HG03175 (cell line): ENCODE results near the gene SARDH.

Experiments used
- ATAC-seq: cut with Tn5 transposase; IDR thresholded peaks from one replicate; pipeline ENCODE4 v1.9.1; 2021; ENCODE audit warnings: mild to moderate bottlenecking, moderate library complexity; ENCODE audit not compliant: unreplicated experiment

Gene SARDH

DNA sequence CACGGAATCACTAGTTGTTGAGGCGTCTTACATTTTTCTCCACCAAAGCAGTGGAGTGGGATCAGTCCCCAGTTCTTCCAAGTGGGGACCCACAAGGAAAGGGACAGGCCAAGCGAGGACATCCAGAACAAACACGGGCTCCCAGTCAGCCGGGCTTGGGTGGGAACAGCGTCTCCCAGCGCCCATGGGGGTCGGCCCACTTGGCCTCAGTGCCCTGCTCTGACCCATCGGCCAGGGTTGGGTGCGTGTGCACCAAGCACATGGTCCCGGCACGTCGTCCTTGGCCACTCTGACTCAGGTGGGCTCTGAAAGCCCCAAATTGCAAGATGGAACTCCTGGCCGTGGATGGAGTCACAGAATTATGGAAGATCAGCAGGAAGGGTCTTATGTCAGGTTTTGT, 64.1 kb downstream of the SARDH start:
- no peak for ATAC-seq

GRCh38 chr9:133673258-133673655, 64.9 kb downstream of the SARDH start:
- ATAC-seq = no peak

- no peak for ATAC-seq
Observed at GRCh38 chr9:133672503-133673257, 65.5 kb downstream of the SARDH start.

DNA sequence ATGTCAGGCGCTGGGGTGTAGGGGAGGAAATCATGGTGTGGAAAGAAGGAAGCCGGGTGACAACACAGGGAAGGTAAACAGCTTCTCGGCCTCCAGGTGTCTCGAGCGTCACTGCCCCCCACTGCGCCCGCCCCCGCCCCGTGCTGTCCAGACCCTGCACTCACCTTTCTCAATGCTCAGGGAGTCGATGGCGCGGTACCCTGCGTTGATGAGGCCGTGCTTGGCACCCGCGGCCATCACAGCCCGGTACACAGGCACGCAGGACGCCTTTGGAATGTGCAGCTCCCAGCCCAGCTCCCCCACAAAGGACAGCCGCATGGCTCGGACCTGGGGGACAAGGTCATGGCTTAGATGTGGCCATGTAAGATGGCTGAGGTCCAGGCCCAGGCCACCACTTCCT, 66.8 kb downstream of the SARDH start:
- no peak for ATAC-seq

GRCh38 chr9:133670466-133670865, 67.7 kb downstream of the SARDH start:
- no peak for ATAC-seq

DNA sequence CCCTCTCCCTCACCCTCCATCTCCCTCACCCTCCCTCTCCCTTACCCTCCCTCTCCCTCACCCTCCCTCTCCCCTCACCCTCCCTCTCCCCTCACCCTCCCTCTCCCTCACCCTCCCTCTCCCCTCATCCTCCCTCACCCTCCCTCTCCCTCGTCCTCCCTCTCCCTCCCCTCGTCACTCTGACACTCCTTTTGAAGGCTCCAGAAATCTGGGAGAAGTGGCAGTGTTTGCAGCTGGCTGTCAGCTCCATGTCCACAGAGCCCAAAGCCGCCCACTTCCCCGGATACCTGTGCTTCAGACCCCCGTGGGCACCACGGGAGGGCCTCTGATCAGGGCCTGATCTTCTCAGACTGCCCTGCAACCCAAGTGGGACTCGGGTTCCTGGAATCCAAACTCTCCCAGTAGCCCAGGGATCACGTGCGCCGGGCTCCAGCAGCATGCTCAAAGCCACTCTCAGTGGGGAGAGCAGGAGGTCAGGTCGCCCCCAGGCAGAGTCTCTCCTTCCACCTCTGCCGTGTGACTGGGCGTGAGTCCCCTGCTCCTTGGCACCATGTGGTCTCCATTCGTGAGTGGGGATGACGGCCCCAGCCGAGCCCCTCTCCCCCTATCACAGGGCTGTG, 68.9 kb downstream of the SARDH start:
- no peak for ATAC-seq

- ATAC-seq = no peak
Observed at GRCh38 chr9:133667759-133668450, 70.2 kb downstream of the SARDH start.

- no peak for ATAC-seq
Observed at GRCh38 chr9:133666845-133667244, 71.3 kb downstream of the SARDH start.

DNA sequence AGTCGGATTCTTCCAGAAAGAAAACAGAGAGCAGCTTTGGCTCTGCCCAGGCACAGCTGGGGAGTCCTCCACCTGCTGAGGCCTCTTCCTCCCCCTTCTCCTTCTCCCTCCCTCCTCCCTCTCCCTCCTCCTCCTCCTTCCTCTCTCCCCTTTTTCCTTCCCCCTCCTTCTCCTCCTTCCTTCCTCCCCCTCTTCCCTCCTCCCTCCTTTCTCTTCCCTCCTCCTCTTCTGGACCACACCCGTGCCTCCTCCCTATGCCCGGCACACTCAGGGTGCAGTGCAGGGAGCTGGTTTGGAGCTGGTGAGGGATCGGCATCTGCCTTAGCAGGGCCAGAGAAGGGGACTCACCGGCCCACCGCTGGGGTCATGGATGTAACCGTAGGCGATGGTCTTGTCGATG, 71.8 kb downstream of the SARDH start:
- ATAC-seq = no peak

DNA sequence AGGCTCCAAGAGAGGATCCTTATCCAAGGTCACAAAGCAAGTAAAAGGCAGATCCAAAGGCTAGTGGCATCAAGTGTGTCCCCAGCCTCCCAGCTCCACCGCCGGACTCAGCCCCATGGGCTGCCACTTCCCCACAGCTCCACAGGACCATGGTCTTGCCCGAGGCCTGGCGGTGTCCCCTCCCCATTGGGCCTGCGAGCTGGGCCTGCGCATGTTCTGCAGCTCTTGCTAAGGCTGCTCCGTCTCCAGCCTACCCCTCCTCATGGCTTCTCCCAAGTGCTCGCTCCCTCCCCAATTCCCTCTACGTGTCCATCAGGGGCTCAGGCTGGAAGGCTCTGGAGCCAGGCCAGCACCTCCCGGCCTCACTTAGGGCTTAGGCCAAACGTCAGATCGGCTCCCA, 72.6 kb downstream of the SARDH start:
- ATAC-seq = no peak

- no peak for ATAC-seq
Observed at GRCh38 chr9:133665096-133665495, 73.1 kb downstream of the SARDH start.

GRCh38 chr9:133664173-133665050, 73.7 kb downstream of the SARDH start:
- no peak for ATAC-seq

DNA sequence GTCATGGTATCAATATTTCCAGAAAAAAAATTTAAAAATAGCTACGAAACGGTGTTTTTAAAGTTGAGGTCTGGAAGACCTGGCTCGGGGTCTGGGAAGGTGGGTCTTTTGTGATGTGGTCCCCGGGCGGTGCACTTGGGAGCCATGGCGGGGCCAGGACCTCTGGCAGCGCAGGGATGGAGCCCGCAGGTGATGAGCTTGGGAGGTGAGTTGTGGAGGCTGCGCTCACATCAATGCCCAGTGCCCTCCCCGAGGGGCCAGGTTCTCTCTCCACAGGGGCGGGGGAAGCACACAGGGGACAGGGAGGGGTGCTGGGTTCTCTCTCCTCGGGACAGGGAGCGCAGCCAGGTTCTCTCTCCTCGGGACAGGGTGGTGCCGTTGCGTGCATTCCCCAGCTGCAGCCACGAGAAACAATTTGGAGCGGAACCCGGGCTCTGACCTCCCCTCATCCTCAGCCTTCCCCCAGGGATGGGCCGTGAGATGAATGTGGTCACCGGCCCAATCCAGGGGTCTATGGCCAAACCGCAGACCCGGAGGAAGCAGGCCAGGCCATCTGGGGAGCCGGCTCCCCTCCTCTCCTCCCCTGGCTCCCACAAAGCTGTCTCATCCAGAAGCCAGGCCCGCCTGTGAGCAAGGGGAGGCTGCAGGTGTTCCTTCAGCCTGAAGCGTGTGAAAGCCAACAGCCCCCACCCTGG, 76.2 kb downstream of the SARDH start:
- ATAC-seq = no peak

DNA sequence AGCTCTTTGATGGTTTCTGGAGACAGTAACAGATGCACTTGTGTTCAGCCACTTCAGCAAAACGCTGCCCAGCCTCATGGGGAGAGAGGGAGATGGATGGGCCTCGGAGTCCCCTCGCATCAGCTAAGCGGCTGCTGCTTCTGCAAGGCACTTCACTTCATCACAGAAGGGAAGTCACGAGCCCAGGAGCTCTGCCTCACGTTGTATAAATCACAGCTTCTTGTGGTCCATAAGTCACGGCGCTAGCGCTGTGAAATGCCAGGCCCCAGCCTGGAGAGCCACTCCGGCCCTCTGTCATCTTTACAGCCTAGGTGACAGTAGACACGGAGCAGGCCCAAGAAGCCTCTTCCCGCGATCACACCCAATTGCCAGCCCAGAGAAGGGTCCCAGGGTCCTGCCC, 78.6 kb downstream of the SARDH start:
- no peak for ATAC-seq

DNA sequence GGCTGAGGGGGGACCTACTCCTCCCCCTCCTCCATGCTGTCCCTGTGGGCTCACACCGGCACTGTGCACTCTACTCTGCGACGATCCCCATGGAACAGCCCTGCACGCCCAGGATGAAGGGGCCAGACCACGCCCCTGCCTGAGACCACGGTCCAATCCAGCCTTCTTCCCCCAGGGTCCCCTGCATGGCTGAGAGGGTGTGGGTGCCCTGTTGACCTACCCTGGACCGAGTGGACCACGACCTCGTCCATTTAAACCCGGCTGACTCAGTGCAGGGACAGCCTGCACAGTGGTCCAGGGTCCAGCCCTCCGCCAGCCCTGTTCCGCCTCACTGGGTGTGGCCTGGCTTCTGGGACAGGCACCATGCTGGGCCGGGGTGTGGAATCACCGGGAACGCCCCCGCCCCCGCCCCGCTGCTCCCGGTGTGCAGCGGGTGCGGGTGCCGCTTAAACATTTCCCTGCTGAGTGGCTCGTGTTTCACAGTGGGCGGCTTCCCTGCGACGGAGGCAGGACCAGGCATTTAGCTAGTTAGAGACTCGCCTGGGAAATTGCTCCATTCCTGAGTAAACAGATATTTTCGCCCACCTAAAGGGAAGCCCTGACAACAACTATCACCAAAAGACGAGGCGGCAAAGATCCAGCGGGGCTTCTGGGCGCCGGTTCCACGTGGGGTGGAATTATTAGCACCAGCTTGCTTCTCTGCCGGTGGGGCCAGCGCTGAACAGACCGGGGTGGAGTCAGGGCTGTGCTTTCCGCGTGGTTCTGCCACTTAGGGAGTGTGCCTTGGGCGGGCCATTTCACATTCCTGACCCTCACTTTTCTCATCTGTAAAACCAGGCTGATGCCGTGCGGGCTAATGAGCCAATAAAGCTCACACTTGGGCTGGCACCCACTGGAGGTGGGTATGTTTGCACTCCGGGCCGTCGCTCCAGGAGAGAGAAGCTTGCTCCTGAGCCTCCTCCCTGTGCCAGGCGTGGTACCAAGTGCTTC, 79.4 kb downstream of the SARDH start:
- no peak for ATAC-seq

- no peak for ATAC-seq
Observed at GRCh38 chr9:133657120-133657661, 81.0 kb downstream of the SARDH start.

DNA sequence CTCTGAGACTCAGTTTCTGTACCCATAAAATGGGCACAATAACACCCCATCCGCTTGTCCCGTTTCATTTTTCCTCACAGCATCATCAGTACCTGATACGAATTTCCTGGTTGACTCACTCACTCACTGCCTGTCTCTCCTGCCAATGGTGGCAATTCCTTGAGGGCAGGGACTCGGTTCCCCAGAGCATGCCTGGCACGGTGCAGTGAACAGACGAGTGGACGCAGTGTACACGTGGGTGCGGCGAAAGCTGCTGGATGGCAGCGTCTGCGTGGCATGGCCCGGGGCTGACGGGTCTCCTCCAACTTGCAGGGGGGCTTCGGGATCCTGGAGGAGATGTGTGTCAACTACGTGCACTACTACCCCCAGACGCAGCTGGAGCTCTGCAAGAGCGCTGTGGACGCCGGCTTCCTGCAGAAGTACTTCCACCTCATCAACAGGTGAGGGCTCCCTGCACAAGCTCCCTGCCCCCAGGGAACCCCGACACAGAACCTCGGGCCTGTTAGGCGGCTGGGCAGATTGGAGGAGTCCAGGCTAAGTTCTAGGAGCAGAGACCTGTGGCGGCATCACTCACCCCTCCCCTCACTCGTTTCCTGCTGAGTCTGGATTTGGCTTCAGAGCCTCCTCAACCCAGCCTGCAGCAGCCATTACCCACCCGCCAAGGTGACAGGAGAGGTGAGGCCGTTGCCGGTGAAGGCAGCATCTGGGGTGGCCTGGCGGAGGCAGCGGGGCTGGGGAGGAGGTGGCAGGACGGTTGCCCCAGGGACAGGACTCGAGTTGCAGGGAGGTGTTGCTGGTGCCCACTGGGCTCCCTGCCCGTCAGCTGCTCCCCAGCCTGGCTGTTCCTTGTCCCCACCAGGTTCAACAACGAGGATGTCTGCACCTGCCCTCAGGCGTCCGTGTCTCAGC, 81.7 kb downstream of the SARDH start:
- ATAC-seq = no peak

DNA sequence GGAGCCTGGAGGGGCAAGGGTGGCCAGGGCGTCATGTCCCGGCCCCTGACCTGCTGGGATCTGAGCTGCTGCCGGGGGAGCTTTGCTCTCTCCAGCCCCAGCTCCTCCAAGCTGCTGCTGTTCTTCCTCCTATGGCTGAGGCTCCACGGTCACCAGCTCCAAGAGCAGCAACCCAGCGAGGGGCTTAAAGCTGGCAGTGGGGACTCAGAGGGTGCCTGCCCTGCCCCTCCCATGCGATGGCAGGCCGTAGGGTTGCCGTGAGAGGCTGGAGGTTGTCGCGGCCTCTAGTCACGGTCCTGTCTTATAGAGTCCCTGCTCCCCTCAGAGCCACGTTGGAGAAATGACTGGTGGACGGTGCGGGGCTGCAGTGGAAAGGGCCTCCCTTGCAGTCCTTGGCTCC, 82.5 kb downstream of the SARDH start:
- no peak for ATAC-seq
